Kidney epithelial cell (primary cell): Measurements from ENCODE around the gene LDLRAD2. TPM values are rescaled to one million over a fixed set of nuclear protein-coding genes. Genes with fewer than 3 reads are reported as not detected.

Source experiments
- DNase-seq: peaks from one replicate; pipeline ENCODE4 v3.0.0-alpha.2; 2010; ENCODE audit warnings: low read depth
- H3K27me3 ChIP-seq: 2 replicates; pipeline ENCODE4 v1.6.0; 2011; ENCODE audit warnings: low read length; ENCODE audit not compliant: control insufficient read depth, insufficient read depth
- H3K36me3 ChIP-seq: 2 replicates; pipeline ENCODE4 v1.5.1; 2011; ENCODE audit warnings: low read length; ENCODE audit not compliant: control insufficient read depth, insufficient read depth
- H3K4me3 ChIP-seq: 2 replicates; pipeline ENCODE4 v1.5.1; 2011; ENCODE audit warnings: low read depth, mild to moderate bottlenecking, control low read depth, low read length
- total RNA-seq: library from RNA; depleted of rRNA; stranded (reverse); fragments of >200 nt; gene quantifications from 2 replicates; pipeline ENCODE4 v1.2.3, GENCODE V29; 2015
- TF ChIP-seq, protein P1 (sequence below): IDR thresholded peaks from 2 replicates; pipeline ENCODE4 v1.5.1; 2011; ENCODE audit warnings: mild to moderate bottlenecking, moderate library complexity, low read length, control low read depth, inconsistent platforms; ENCODE audit not compliant: insufficient read depth, poor library complexity, severe bottlenecking

The LDLRAD2 gene
- total RNA-seq, 1 donor from 2014 or later: not detected

DNA sequence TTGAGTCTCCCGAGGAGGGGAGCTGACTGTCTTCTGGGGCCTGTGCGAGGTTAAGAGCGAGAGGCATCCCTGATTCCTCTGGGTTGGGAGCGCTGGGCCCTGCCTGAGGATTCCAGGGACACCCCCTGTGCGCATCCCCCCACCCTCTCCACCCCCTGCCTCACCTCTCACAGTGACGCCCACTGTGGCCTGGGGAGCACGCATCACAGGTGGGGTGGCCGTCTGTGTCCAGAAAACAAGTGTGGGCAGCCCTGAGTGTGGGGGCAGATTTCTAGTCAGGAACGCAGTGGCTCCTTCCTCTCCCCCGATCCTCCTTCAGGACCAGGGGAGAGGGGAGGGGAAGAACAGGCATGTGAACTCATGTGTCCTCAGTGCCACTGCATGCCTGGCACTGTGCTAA, 61.7 kb downstream of the LDLRAD2 start:
- DNase-seq: no peak
- no peaks in the 10 kb centered on the region for H3K27me3 ChIP-seq
- peaks cover 5% of the 10 kb centered on the region for H3K36me3 ChIP-seq
- no peak overlapping the region for H3K4me3 ChIP-seq
- TF ChIP-seq, protein P1, sequence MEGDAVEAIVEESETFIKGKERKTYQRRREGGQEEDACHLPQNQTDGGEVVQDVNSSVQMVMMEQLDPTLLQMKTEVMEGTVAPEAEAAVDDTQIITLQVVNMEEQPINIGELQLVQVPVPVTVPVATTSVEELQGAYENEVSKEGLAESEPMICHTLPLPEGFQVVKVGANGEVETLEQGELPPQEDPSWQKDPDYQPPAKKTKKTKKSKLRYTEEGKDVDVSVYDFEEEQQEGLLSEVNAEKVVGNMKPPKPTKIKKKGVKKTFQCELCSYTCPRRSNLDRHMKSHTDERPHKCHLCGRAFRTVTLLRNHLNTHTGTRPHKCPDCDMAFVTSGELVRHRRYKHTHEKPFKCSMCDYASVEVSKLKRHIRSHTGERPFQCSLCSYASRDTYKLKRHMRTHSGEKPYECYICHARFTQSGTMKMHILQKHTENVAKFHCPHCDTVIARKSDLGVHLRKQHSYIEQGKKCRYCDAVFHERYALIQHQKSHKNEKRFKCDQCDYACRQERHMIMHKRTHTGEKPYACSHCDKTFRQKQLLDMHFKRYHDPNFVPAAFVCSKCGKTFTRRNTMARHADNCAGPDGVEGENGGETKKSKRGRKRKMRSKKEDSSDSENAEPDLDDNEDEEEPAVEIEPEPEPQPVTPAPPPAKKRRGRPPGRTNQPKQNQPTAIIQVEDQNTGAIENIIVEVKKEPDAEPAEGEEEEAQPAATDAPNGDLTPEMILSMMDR: no peak

DNA sequence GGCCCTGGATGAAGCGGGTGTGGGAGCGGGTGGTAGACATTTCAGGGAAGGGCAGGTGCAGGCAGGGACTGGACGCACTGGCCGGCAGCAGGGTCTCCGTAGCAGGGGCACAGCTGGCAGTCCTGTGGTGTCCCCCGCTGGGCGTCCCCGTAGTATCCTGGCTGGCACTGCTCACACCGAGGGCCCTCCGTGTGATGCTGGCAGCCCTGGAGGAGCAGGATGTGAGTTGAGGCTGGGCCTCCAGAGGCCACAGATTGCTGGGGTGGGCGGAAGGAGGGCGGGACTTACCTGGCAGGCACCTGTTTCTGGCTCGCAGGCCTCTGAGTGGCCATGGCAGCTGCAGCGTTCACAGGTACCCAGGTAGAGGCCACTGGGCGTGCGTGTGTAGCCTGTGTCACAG, 62.3 kb downstream of the LDLRAD2 start:
- H3K27me3 ChIP-seq: no peaks in the 10 kb centered on the region
- no peak for DNase-seq
- TF ChIP-seq, protein P1: no peak
- H3K36me3 ChIP-seq: peaks cover 6% of the 10 kb centered on the region
- H3K4me3 ChIP-seq: no peak overlapping the region

Other genes with a start within 250 kb of the LDLRAD2 start
- gene RAP1GAP, start 142.9 kb upstream of the LDLRAD2 start, total RNA-seq: 7.1 and 9.0 TPM in 2 replicates
- 26.1 TPM in 2 replicates for gene USP48, start 29.1 kb upstream of the LDLRAD2 start, total RNA-seq
- gene HSPG2, start 125.0 kb downstream of the LDLRAD2 start, total RNA-seq: 122 and 152 TPM in 2 replicates
- not detected in 2 replicates for gene CELA3B, start 164.8 kb downstream of the LDLRAD2 start, total RNA-seq
- gene CELA3A, start 189.4 kb downstream of the LDLRAD2 start, total RNA-seq: not detected in 2 replicates
- 292 and 327 TPM in 2 replicates for gene CDC42, start 240.4 kb downstream of the LDLRAD2 start, total RNA-seq